Fibroblast of the aortic adventitia (primary cell): Measurements from ENCODE around the gene TMEM82. TPM values are rescaled to one million over a fixed set of nuclear protein-coding genes. Genes with fewer than 3 reads are reported as not detected.

Experiments used
- DNase-seq: peaks from one replicate; pipeline ENCODE4 v3.0.0-alpha.2; 2010; ENCODE audit warnings: low read depth
- H3K4me3 ChIP-seq: 2 replicates; pipeline ENCODE4 v1.5.1; 2011; ENCODE audit warnings: low read depth, mild to moderate bottlenecking, control low read depth, low read length, moderate library complexity
- CTCF ChIP-seq: IDR thresholded peaks from 2 replicates; pipeline ENCODE4 v1.5.1; 2011; ENCODE audit warnings: mild to moderate bottlenecking, low read length, control low read depth, inconsistent platforms; ENCODE audit not compliant: insufficient read depth
- total RNA-seq: library from RNA; depleted of rRNA; stranded (reverse); fragments of >200 nt; gene quantifications from 2 replicates; pipeline ENCODE4 v1.2.3, GENCODE V29; 2012; ENCODE audit warnings: low replicate concordance

The TMEM82 gene
- total RNA-seq, 1 donor, result not detected

DNA sequence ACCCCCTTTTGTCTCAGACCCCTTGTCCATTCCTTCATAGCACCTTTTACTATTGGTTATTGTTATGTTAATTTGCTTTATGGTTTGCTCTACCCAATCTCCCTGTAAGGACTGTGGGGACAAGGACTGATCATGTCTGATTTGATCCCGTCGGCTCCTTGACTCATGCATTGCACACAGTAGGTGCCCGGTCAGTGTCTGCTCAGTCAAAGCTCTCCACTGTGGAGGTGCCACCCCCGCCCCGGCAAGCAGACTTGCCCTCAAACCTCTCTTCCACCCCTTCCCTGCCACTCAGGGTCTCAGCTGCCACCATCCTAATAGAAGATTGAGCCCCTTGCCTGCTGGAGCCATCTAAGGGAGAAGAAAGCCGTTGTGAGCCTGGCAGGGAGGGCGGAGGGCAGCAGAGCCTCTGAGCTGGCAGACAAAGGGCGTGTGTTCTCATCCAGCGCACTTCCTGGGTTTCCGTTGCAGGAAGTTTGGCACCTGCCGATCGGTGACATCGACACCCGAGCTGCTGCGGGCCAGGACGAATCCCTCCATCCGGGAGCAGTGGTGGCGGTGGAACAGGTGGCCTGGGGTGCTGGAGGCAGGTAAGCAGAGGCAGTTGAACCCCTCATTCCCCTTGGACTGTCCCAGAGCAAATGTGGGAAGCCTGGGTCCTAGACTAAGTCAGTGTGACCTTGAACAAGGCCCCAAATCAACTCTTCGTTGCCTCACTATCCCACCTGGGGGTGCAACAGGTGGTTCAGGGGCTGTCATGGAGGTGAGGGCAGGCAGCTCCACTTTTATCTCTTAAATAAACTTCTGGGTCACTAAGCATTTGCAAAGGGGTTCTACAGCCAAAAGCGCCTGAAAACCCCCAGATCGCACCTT is 14.1 kb downstream of the TMEM82 start:
- TF ChIP-seq CTCF, result no peak
- DNase-seq, result no peak
- H3K4me3 ChIP-seq, result no peak overlapping the region

GRCh38 chr1:15757016-15757543 is 14.8 kb downstream of the TMEM82 start:
- DNase-seq, result no peak
- no peak for TF ChIP-seq CTCF
- H3K4me3 ChIP-seq, result no peak overlapping the region

GRCh38 chr1:15757575-15758342 is 15.5 kb downstream of the TMEM82 start:
- no peak for TF ChIP-seq CTCF
- peak overlapping the region; percentile 77 for H3K4me3 ChIP-seq
- DNase-seq, result no peak

- no peak for TF ChIP-seq CTCF
- peak within 1 kb of the TSS; percentile 77 for H3K4me3 ChIP-seq
- no peak for DNase-seq
These were observed 16.1 kb downstream of the TMEM82 start, which contains the start of gene FBLIM1 for GRCh38 chr1:15758343-15758931. FBLIM1 (plus strand) TSS chr1:15758795; CDS start chr1:15764984, 6,189 bp downstream.

DNA sequence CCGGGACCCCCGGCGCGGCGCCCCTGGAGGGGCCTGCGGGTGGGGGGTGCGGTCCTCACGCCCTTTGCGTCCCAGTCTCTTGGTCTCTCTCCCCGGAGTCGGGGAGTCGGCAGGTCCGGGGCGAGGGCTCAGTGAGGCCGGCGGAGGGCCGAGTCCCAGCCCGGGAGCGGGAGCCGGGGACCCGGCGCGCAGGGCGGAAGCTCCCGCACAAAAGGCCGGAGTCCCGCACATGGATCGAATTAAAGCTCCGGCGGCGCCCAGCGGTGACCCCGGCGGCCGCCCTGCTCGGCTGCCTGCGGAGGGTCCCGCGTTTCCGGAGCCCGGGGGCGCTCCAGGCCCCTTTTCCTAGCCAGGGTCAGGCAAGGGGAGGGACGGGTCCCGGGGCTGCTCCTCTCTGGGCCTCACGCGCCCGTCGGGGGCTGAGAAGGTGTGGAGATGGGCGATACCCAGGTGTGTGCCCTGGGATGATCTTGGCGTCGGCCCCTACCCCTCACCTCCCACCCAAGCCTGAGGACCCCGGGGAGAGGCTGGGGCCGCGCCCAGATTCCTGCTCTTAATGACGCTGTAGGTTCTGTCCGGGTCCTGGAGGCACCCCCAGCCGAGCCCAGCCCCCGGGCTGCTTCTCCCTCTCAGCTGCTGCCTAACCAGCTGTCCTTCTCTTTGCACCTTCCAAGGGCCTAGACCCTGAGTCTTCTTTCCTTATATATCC is 16.8 kb downstream of the TMEM82 start:
- DNase-seq, result no peak
- peak overlapping the region; percentile 77 for H3K4me3 ChIP-seq
- TF ChIP-seq CTCF, result no peak
